CD14-positive monocyte (primary cell): ENCODE results near the gene SIK3. TPM values are rescaled to one million over a fixed set of nuclear protein-coding genes. Genes with fewer than 3 reads are reported as not detected.

Experiments
- DNase-seq, 3 donors: peaks; one replicate each; pipeline ENCODE4 v3.0.0-alpha.2; 2011 to 2022
- H2AFZ ChIP-seq: 2 replicates; pipeline ENCODE4 v1.6.0; 2012; ENCODE audit warnings: mild to moderate bottlenecking, low read depth, low read length, inconsistent platforms; ENCODE audit not compliant: insufficient read depth, poor library complexity, severe bottlenecking
- H3K27ac ChIP-seq, 2 donors: 1 replicate in 1 of 2; 2 replicates in 1 of 2; pipeline ENCODE4 v1.5.1; 2012 to 2013; ENCODE audit warnings: low read length in 2 of 2, control low read depth in 1 of 2, inconsistent platforms in 1 of 2, low read depth in 1 of 2, mild to moderate bottlenecking in 1 of 2
- H3K27me3 ChIP-seq, 2 donors: one replicate each; pipeline versions ENCODE4 v1.6.0 to v1.6.1; 2011 to 2013; ENCODE audit warnings: low read length in 2 of 2; ENCODE audit not compliant: control insufficient read depth in 2 of 2, insufficient read depth in 2 of 2
- H3K36me3 ChIP-seq, 2 donors: replicated peaks in 1 of 2; 1 replicate in 1 of 2; 2 replicates in 1 of 2; pipeline versions ENCODE4 v1.5.1 to v1.6.1; 2012 to 2013; ENCODE audit warnings: low read length in 2 of 2, control low read depth in 1 of 2, inconsistent platforms in 1 of 2, mild to moderate bottlenecking in 1 of 2; ENCODE audit not compliant: insufficient read depth in 2 of 2, control insufficient read depth in 1 of 2
- H3K4me1 ChIP-seq, 2 donors: 1 replicate in 1 of 2; 2 replicates in 1 of 2; pipeline versions ENCODE4 v1.5.1 to v1.6.1; 2012 to 2013; ENCODE audit warnings: low read length in 2 of 2, control low read depth in 1 of 2, inconsistent platforms in 1 of 2, mild to moderate bottlenecking in 1 of 2, moderate library complexity in 1 of 2; ENCODE audit not compliant: insufficient read depth in 2 of 2, control insufficient read depth in 1 of 2
- H3K4me2 ChIP-seq: replicated peaks from 2 replicates; pipeline ENCODE3; 2012; ENCODE audit warnings: low read length, moderate library complexity, mild to moderate bottlenecking; ENCODE audit not compliant: poor library complexity, severe bottlenecking; ENCODE audit errors: extremely low read depth
- H3K4me3 ChIP-seq, 3 experiments: fragments of 200-600 bp in 1 of 3; sonication (generic) in 1 of 3; replicated peaks in 1 of 3; 1 replicate in 2 of 3; 2 replicates in 1 of 3; pipeline ENCODE4 v1.5.1; 2011 to 2013; ENCODE audit warnings: low read length in 3 of 3, mild to moderate bottlenecking in 3 of 3, control low read depth in 2 of 3, low read depth in 2 of 3, inconsistent platforms in 1 of 3, moderate library complexity in 1 of 3
- H3K79me2 ChIP-seq: 2 replicates; pipeline ENCODE4 v1.6.0; 2012; ENCODE audit warnings: mild to moderate bottlenecking, control low read depth, inconsistent platforms, low read length, moderate library complexity; ENCODE audit not compliant: insufficient read depth
- H3K9ac ChIP-seq: 2 replicates; pipeline ENCODE4 v1.6.0; 2017; ENCODE audit warnings: low read length, mild to moderate bottlenecking; ENCODE audit not compliant: insufficient read depth, poor library complexity, severe bottlenecking
- H3K9me3 ChIP-seq, 2 donors: replicated peaks in 1 of 2; 1 replicate in 1 of 2; 2 replicates in 1 of 2; pipeline versions ENCODE4 v1.5.1 to v1.6.1; 2012 to 2013; ENCODE audit warnings: low read length in 2 of 2, control low read depth in 1 of 2; ENCODE audit not compliant: control insufficient read depth in 1 of 2, insufficient read depth in 1 of 2
- H4K20me1 ChIP-seq: 2 replicates; pipeline ENCODE4 v1.6.0; 2012; ENCODE audit warnings: mild to moderate bottlenecking, low read length, control low read depth, moderate library complexity; ENCODE audit not compliant: insufficient read depth
- H3K27ac Mint-ChIP-seq, 7 donors: one replicate each; pipeline ENCODE4 v1.8.0; 2020; ENCODE audit warnings: mild to moderate bottlenecking in 7 of 7, mixed read lengths in 7 of 7, moderate library complexity in 6 of 7, inconsistent platforms in 2 of 7
- H3K27me3 Mint-ChIP-seq, 3 donors: one replicate each; pipeline ENCODE4 v1.8.0; 2021 to 2022; ENCODE audit warnings: low read depth in 3 of 3, mild to moderate bottlenecking in 3 of 3, mixed read lengths in 3 of 3, moderate library complexity in 3 of 3, inconsistent platforms in 1 of 3
- H3K36me3 Mint-ChIP-seq, 2 donors: one replicate each; pipeline ENCODE4 v1.8.0; 2020; ENCODE audit warnings: mixed read lengths in 2 of 2, inconsistent platforms in 1 of 2, mild to moderate bottlenecking in 1 of 2
- H3K4me1 Mint-ChIP-seq: one replicate; pipeline ENCODE4 v1.8.0; 2020; ENCODE audit warnings: mild to moderate bottlenecking, mixed read lengths
- H3K4me3 Mint-ChIP-seq, 2 donors: one replicate each; pipeline ENCODE4 v1.8.0; 2020; ENCODE audit warnings: mild to moderate bottlenecking in 2 of 2, mixed read lengths in 2 of 2, moderate library complexity in 1 of 2
- H3K9me3 Mint-ChIP-seq, 7 donors: one replicate each; pipeline ENCODE4 v1.8.0; 2020 to 2022; ENCODE audit warnings: mixed read lengths in 7 of 7, mild to moderate bottlenecking in 6 of 7, moderate library complexity in 6 of 7, inconsistent platforms in 2 of 7
- CTCF ChIP-seq: fragments of 200-600 bp; IDR thresholded peaks from one replicate; pipeline ENCODE4 v1.8.0; 2022; ENCODE audit warnings: antibody characterized with exemption, mild to moderate bottlenecking
- WGBS: methylation state at CpG from one replicate; pipeline ENCODE4 v1.1.5; 2013; ENCODE audit warnings: missing lambda C conversion rate; ENCODE audit not compliant: insufficient coverage; 5-methylcytosine and 5-hydroxymethylcytosine counted together
- intact Hi-C, 2 donors: fragments of 100-400 bp; cut with micrococcal nuclease; formaldehyde crosslinking; loops; one replicate each; pipeline versions ENCODE4 v1.15.0 to v1.15.1; 2023
- polyA plus RNA-seq, 3 donors: library from polyadenylated mRNA; depleted of rRNA in 1 of 3; unstranded in 2 of 3; stranded (reverse) in 1 of 3; fragments of 300-500 nt in 2 of 3; fragments of >200 nt in 1 of 3; fragmentation: Illumina TruSeq in 2 of 3; gene quantifications; 1 replicate in 2 of 3; 2 replicates in 1 of 3; pipeline ENCODE4 v1.2.3, GENCODE V29; 2012 to 2021

Gene SIK3
- polyA plus RNA-seq, 3 donors, result 18.3 to 142 (median 20.0) TPM

GRCh38 chr11:116906479-116906878 lies 191.7 kb downstream of the SIK3 start:
- no peaks in the 10 kb centered on the region for H3K27me3 Mint-ChIP-seq
- H3K79me2 ChIP-seq, result peaks cover 51% of the 10 kb centered on the region

GRCh38 chr11:116903090-116903489 lies 195.1 kb downstream of the SIK3 start:
- intact Hi-C loops, result no loop called here
- H3K4me3 ChIP-seq, result no peak overlapping the region
- H4K20me1 ChIP-seq, result peaks cover 4% of the 10 kb centered on the region
- Mint-ChIP-seq H3K9me3 (peaks cover 0 to 6% (median 0%) of the 10 kb centered on the region in 7 donors), H3K27ac (no peak overlapping the region), H3K27me3 (no peaks in the 10 kb centered on the region), H3K36me3 (peaks cover 32 to 40% of the 10 kb centered on the region in 2 donors), H3K4me1 (peaks cover 28% of the 10 kb centered on the region), H3K4me3 (no peak overlapping the region)
- no peak overlapping the region for H2AFZ ChIP-seq
- no CpG with 5 or more reads among the region's 1 CpG for WGBS
- no peak overlapping the region for H3K9ac ChIP-seq
- H3K27ac ChIP-seq, result no peak overlapping the region
- TF ChIP-seq CTCF, result no peak
- peaks cover 21 to 28% of the 10 kb centered on the region in 2 donors for H3K4me1 ChIP-seq
- H3K9me3 ChIP-seq, result no peaks in the 10 kb centered on the region
- no peak for DNase-seq
- H3K4me2 ChIP-seq, result no peak overlapping the region
- no peaks in the 10 kb centered on the region for H3K27me3 ChIP-seq
- peaks cover 5 to 39% of the 10 kb centered on the region in 2 donors for H3K36me3 ChIP-seq
- peaks cover 25% of the 10 kb centered on the region for H3K79me2 ChIP-seq

More at GRCh38 chr11:116906479-116906878, 191.7 kb downstream of the SIK3 start:
- peak overlapping the region; percentile 45 to 69 for H3K4me3 Mint-ChIP-seq
- Histone ChIP-seq H4K20me1 (no peaks in the 10 kb centered on the region), H3K4me1 (peaks cover 46 to 61% of the 10 kb centered on the region in 2 donors), H3K4me2 (peak overlapping the region; percentile 64), H3K4me3 (peak overlapping the region; percentile 14 to 58 (median 32)), H2AFZ (no peak overlapping the region), H3K9ac (no peak overlapping the region), H3K9me3 (no peaks in the 10 kb centered on the region), H3K36me3 (peaks cover 0 to 26% of the 10 kb centered on the region in 2 donors), H3K27me3 (no peaks in the 10 kb centered on the region), H3K27ac (peak overlapping the region; percentile 41 to 59)
- H3K9me3 Mint-ChIP-seq, result peaks cover 0 to 2% (median 0%) of the 10 kb centered on the region in 7 donors
- peaks cover 49% of the 10 kb centered on the region for H3K4me1 Mint-ChIP-seq
- no peak for TF ChIP-seq CTCF
- DNase-seq, result peak in 2 of 3 donors; percentile 27 to 29
- no CpG with 5 or more reads among the region's 6 CpGs for WGBS
- intact Hi-C loops, result no loop called here
- peak overlapping the region; percentile 72 to 82 (median 80) for H3K27ac Mint-ChIP-seq
- peaks cover 27 to 33% of the 10 kb centered on the region in 2 donors for H3K36me3 Mint-ChIP-seq
